RWPE1 (cell line): ENCODE data around the gene MC1R.
"Not testable (repeated sequence)": the region's sequence is repeated elsewhere in the genome, so short reads cannot be mapped to it uniquely, and the experiment has no call there.

Experiments
- CTCF ChIA-PET: fragments of 350-600 bp; sonication (Branson Sonifier 250); formaldehyde crosslinking; extraction: SDS; loops from one replicate; lab custom pipeline; 2021; lab: Yijun Ruan, JAX
- POLR2A ChIA-PET: fragments of 400-600 bp; formaldehyde crosslinking; extraction: SDS; loops from one replicate; lab custom pipeline; 2020; ENCODE audit warnings: antibody characterized with exemption; ENCODE audit not compliant: low non-redundant PET; lab: Yijun Ruan, JAX
- DNase-seq: peaks from one replicate; pipeline ENCODE4 v3.0.0; 2012; ENCODE audit warnings: low spot score
- H3K27ac ChIP-seq: fragments of 450-650 bp; 2 replicates; pipeline ENCODE4 v1.5.1; 2017
- CTCF ChIP-seq: fragments of 450-650 bp; conservative IDR thresholded peaks from 2 replicates; pipeline ENCODE4 v1.5.1; 2017; ENCODE audit warnings: low read depth, mild to moderate bottlenecking

The MC1R gene

GRCh38 chr16:89934611-89935553, 16.2 kb downstream of the MC1R start:
- H3K27ac ChIP-seq, result no peak overlapping the region
- CTCF ChIA-PET, result no interaction called here
- no peak for DNase-seq
- POLR2A ChIA-PET, result no interaction called here
- no peak for TF ChIP-seq CTCF

- POLR2A ChIA-PET, CTCF ChIA-PET, DNase-seq, H3K27ac ChIP-seq: not testable (repeated sequence)
These were observed 17.0 kb downstream of the MC1R start for GRCh38 chr16:89935620-89936019.

GRCh38 chr16:89936034-89936433, 17.4 kb downstream of the MC1R start:
- ChIA-PET POLR2A (no interaction called here), CTCF (no interaction called here)

GRCh38 chr16:89936508-89936907, 17.8 kb downstream of the MC1R start:
- no peak overlapping the region for H3K27ac ChIP-seq
- no peak for DNase-seq
- TF ChIP-seq CTCF, result no peak
- ChIA-PET CTCF (no interaction called here), POLR2A (no interaction called here)

More at GRCh38 chr16:89936034-89936433, 17.4 kb downstream of the MC1R start:
- DNase-seq, result no peak
- H3K27ac ChIP-seq, result no peak overlapping the region
- no peak for TF ChIP-seq CTCF

GRCh38 chr16:89936981-89937380, 18.3 kb downstream of the MC1R start:
- TF ChIP-seq CTCF, result no peak
- POLR2A ChIA-PET, result no interaction called here
- CTCF ChIA-PET, result no interaction called here
- no peak overlapping the region for H3K27ac ChIP-seq
- no peak for DNase-seq

GRCh38 chr16:89938175-89938885, 19.7 kb downstream of the MC1R start:
- TF ChIP-seq CTCF, result no peak
- CTCF ChIA-PET, result no interaction called here
- POLR2A ChIA-PET, result no interaction called here
- H3K27ac ChIP-seq, result no peak overlapping the region
- DNase-seq, result no peak
